SK-N-SH (cell line): ENCODE results near the gene SPACDR. TPM values are rescaled to one million over a fixed set of nuclear protein-coding genes. Genes with fewer than 3 reads are reported as not detected.

Experiments
- CTCF ChIA-PET: fragments of 300-600, 350-600 bp; formaldehyde crosslinking; extraction: SDS; loops from one replicate; lab custom pipeline; 2021; lab: Yijun Ruan, JAX
- POLR2A ChIA-PET: fragments of 350-600 bp; sonication (Branson Sonifier 250); formaldehyde crosslinking; extraction: SDS; loops from one replicate; lab custom pipeline; 2020; ENCODE audit warnings: antibody characterized with exemption, inconsistent platforms; lab: Yijun Ruan, JAX
- DNase-seq: peaks from one replicate; pipeline ENCODE4 v3.0.0; 2012
- H2AFZ ChIP-seq: fragments of 200-600 bp; sonication (generic); 2 replicates; pipeline ENCODE4 v1.8.1; 2016; ENCODE audit warnings: antibody characterized with exemption, mild to moderate bottlenecking, low read depth
- H3F3A ChIP-seq: fragments of 200-600 bp; sonication (generic); replicated peaks from 2 replicates; pipeline ENCODE3; 2016; ENCODE audit warnings: antibody characterized with exemption, mild to moderate bottlenecking; ENCODE audit not compliant: insufficient read depth
- H3K27ac ChIP-seq, 2 experiments: fragments of 200-500 bp in 1 of 2; fragments of 200-600 bp in 1 of 2; sonication (Bioruptor generic) in 1 of 2; sonication (generic), shearing (Covaris generic) in 1 of 2; 2 replicates each; pipeline versions ENCODE4 v1.5.1 to v1.6.1; 2014 to 2016; ENCODE audit warnings: low read depth in 2 of 2, inconsistent platforms in 1 of 2, low read length in 1 of 2, mild to moderate bottlenecking in 1 of 2, mixed read lengths in 1 of 2
- H3K27me3 ChIP-seq: fragments of 200-600 bp; sonication (generic), shearing (Covaris generic); 2 replicates; pipeline ENCODE4 v1.6.1; 2016; ENCODE audit warnings: mixed run types; ENCODE audit not compliant: insufficient read depth
- H3K36me3 ChIP-seq, 2 experiments: fragments of 200-500 bp in 1 of 2; fragments of 200-600 bp in 1 of 2; sonication (Bioruptor generic) in 1 of 2; sonication (generic) in 1 of 2; replicated peaks in 1 of 2; 2 replicates each; pipeline versions ENCODE3 to v1.5.1; 2014 to 2016; ENCODE audit warnings: low read length in 1 of 2, mild to moderate bottlenecking in 1 of 2; ENCODE audit not compliant: insufficient read depth in 2 of 2, control insufficient read depth in 1 of 2
- H3K4me1 ChIP-seq, 2 experiments: fragments of 200-500 bp in 1 of 2; fragments of 200-600 bp in 1 of 2; sonication (Bioruptor generic) in 1 of 2; sonication (generic), shearing (Covaris generic) in 1 of 2; 2 replicates each; pipeline versions ENCODE4 v1.5.1 to v1.6.1; 2014 to 2016; ENCODE audit warnings: low read depth in 1 of 2, low read length in 1 of 2, mixed run types in 1 of 2; ENCODE audit not compliant: insufficient read depth in 2 of 2, control insufficient read depth in 1 of 2
- H3K4me2 ChIP-seq: fragments of 200-600 bp; sonication (generic), shearing (Covaris generic); 2 replicates; pipeline ENCODE4 v1.6.1; 2017; ENCODE audit warnings: mixed run types
- H3K4me3 ChIP-seq, 2 experiments: fragments of 200-500 bp in 1 of 2; fragments of 200-600 bp in 1 of 2; sonication (Bioruptor generic) in 1 of 2; sonication (generic), shearing (Covaris generic) in 1 of 2; 2 replicates each; pipeline versions ENCODE4 v1.5.1 to v1.8.1; 2014 to 2016; ENCODE audit warnings: low read depth in 2 of 2, inconsistent platforms in 1 of 2, low read length in 1 of 2, mild to moderate bottlenecking in 1 of 2, mixed read lengths in 1 of 2, moderate library complexity in 1 of 2
- H3K79me2 ChIP-seq: fragments of 200-600 bp; sonication (generic); 2 replicates; pipeline ENCODE4 v1.8.1; 2017; ENCODE audit warnings: mild to moderate bottlenecking; ENCODE audit not compliant: insufficient read depth
- H3K9ac ChIP-seq: fragments of 200-600 bp; sonication (generic); 2 replicates; pipeline ENCODE4 v1.6.1; 2017; ENCODE audit warnings: mixed run types
- H3K9me2 ChIP-seq: fragments of 200-600 bp; sonication (generic); 2 replicates; pipeline ENCODE4 v1.6.1; 2017; ENCODE audit warnings: mixed run types
- H3K9me3 ChIP-seq: fragments of 200-600 bp; sonication (generic); 2 replicates; pipeline ENCODE4 v1.6.1; 2017; ENCODE audit warnings: mixed run types, mild to moderate bottlenecking, moderate library complexity
- H4K20me1 ChIP-seq: fragments of 200-600 bp; sonication (generic); 2 replicates; pipeline ENCODE4 v1.6.1; 2017; ENCODE audit warnings: mild to moderate bottlenecking, mixed run types; ENCODE audit not compliant: insufficient read depth
- EZH2phosphoT487 ChIP-seq: fragments of 200-600 bp; sonication (generic); IDR thresholded peaks from 2 replicates; pipeline ENCODE4 v1.6.1; 2017; ENCODE audit warnings: low read depth, mixed run types, mild to moderate bottlenecking, antibody characterized with exemption, moderate library complexity, borderline replicate concordance
- FOSL2 ChIP-seq: IDR thresholded peaks from 2 replicates; pipeline ENCODE4 v1.4.0; 2012; ENCODE audit warnings: low read depth, mild to moderate bottlenecking, moderate library complexity, borderline replicate concordance
- GABPA ChIP-seq: IDR thresholded peaks from 2 replicates; pipeline ENCODE4 v1.4.0; 2012; ENCODE audit warnings: low read depth, mild to moderate bottlenecking
- GATA2 ChIP-seq: sonication (generic); formaldehyde crosslinking; IDR thresholded peaks from 2 replicates; pipeline ENCODE4 v1.5.0; 2020; ENCODE audit warnings: mild to moderate bottlenecking, missing genetic modification reagents
- IRF3 ChIP-seq: fragments of 150-350 bp; IDR thresholded peaks from 2 replicates; pipeline ENCODE4 v1.6.1; 2016; ENCODE audit warnings: mild to moderate bottlenecking, low read depth, low read length
- JUND ChIP-seq: IDR thresholded peaks from 2 replicates; pipeline ENCODE4 v1.4.0; 2012
- MAX ChIP-seq: IDR thresholded peaks from 2 replicates; pipeline ENCODE4 v1.4.0; 2012; ENCODE audit warnings: low read depth
- MEF2A ChIP-seq: IDR thresholded peaks from 2 replicates; pipeline ENCODE4 v1.4.0; 2012; ENCODE audit warnings: low read depth, borderline replicate concordance
- MXI1 ChIP-seq: IDR thresholded peaks from 2 replicates; pipeline ENCODE4 v1.6.1; 2012; ENCODE audit warnings: mild to moderate bottlenecking, low read depth, low read length, improper control_type of control experiment
- PBX3 ChIP-seq: IDR thresholded peaks from 2 replicates; pipeline ENCODE4; 2012
- POLR2AphosphoS5 ChIP-seq: IDR thresholded peaks from 2 replicates; pipeline ENCODE4 v1.6.1; 2012; ENCODE audit warnings: low read depth, low read length
- RAD21 ChIP-seq: IDR thresholded peaks from 2 replicates; pipeline ENCODE4 v1.6.1; 2012; ENCODE audit warnings: mild to moderate bottlenecking, low read length
- RCOR1 ChIP-seq: fragments of 150-350 bp; IDR thresholded peaks from 2 replicates; pipeline ENCODE4 v1.6.1; 2017; ENCODE audit warnings: antibody characterized with exemption, low read length
- SMC3 ChIP-seq: IDR thresholded peaks from 2 replicates; pipeline ENCODE4 v1.6.1; 2012; ENCODE audit warnings: low read depth, low read length, improper control_type of control experiment
- USF2 ChIP-seq: fragments of 150-350 bp; IDR thresholded peaks from 2 replicates; pipeline ENCODE4 v1.6.1; 2017; ENCODE audit warnings: antibody characterized with exemption, low read length, low read depth, borderline replicate concordance
- YY1 ChIP-seq: IDR thresholded peaks from 2 replicates; pipeline ENCODE4 v1.4.0; 2012; ENCODE audit warnings: low read depth, mild to moderate bottlenecking
- ZBTB33 ChIP-seq: IDR thresholded peaks from 2 replicates; pipeline ENCODE4 v1.4.0; 2012; ENCODE audit warnings: low read depth, borderline replicate concordance
- WGBS: methylation state at CpG from one replicate; pipeline ENCODE4 v1.1.6; 2017; ENCODE audit warnings: low lambda C conversion rate; 5-methylcytosine and 5-hydroxymethylcytosine counted together
- polyA plus RNA-seq, 3 experiments: library from polyadenylated mRNA; depleted of rRNA; stranded (reverse); fragments of >200 nt; gene quantifications; 2 replicates each; pipeline ENCODE4 v1.2.3, GENCODE V29; 2012

The SPACDR gene
- polyA plus RNA-seq, 1 of the 3 experiments (the other 2 are of a cell fraction): 1.5 TPM

GRCh38 chr7:100426516-100426915 lies 37.5 kb downstream of the SPACDR start:
- Histone ChIP-seq H3K79me2 (peaks cover 19% of the 10 kb centered on the region), H3K27ac (no peak overlapping the region), H3K4me2 (no peak overlapping the region), H3F3A (peaks cover 10% of the 10 kb centered on the region), H3K4me3 (no peak overlapping the region), H4K20me1 (peaks cover 6% of the 10 kb centered on the region), H3K9me2 (no peaks in the 10 kb centered on the region), H3K9ac (no peak overlapping the region), H3K4me1 (peaks cover 10 to 14% of the 10 kb centered on the region in 2 experiments; a peak in 3 of 4 replicates), H3K27me3 (no peaks in the 10 kb centered on the region), H2AFZ (no peak overlapping the region), H3K9me3 (no peaks in the 10 kb centered on the region), H3K36me3 (peaks cover 7% of the 10 kb centered on the region in 2 experiments)
- DNase-seq: no peak
- no peak for TF ChIP-seq MAX
- TF ChIP-seq FOSL2: no peak
- TF ChIP-seq GATA2 (CRISPR knock-in tag): no peak
- TF ChIP-seq SMC3: no peak
- TF ChIP-seq IRF3: no peak
- TF ChIP-seq USF2: no peak
- no peak for TF ChIP-seq MXI1
- TF ChIP-seq MEF2A: no peak
- TF ChIP-seq GABPA: no peak
- TF ChIP-seq JUND: no peak
- TF ChIP-seq RCOR1: no peak
- no peak for TF ChIP-seq ZBTB33
- POLR2A ChIA-PET: no interaction called here
- CTCF ChIA-PET: interaction anchor here (3.4 kb wide), 1 partner anchor 19 kb away, joined by 20 read pairs; no protein-coding TSS in a partner anchor

GRCh38 chr7:100425347-100425746 lies 38.7 kb downstream of the SPACDR start:
- ChIA-PET CTCF (interaction anchor here (1.3 to 3.4 kb wide), 3 partner anchors 18 to 293 kb away, joined by 3 to 20 read pairs (median 5); partner anchors contain the start of gene NYAP1), POLR2A (no interaction called here)
- peaks cover 9% of the 10 kb centered on the region for H3F3A ChIP-seq
- H3K27me3 ChIP-seq: no peaks in the 10 kb centered on the region
- DNase-seq: no peak
- H2AFZ ChIP-seq: no peak overlapping the region
- no peak overlapping the region for H3K9ac ChIP-seq
- no peaks in the 10 kb centered on the region for H3K9me2 ChIP-seq
- peaks cover 7% of the 10 kb centered on the region for H3K79me2 ChIP-seq
- H3K36me3 ChIP-seq: no peaks in the 10 kb centered on the region
- no peak overlapping the region for H3K4me3 ChIP-seq
- H3K27ac ChIP-seq: no peak overlapping the region
- 89% methylated on average over 1 of the region's 1 CpG for WGBS
- peaks cover 0 to 4% of the 10 kb centered on the region in 2 experiments; a peak in 1 of 4 replicates for H3K4me1 ChIP-seq
- TF ChIP-seq EZH2phosphoT487: no peak
- no peak for TF ChIP-seq MAX
- no peak for TF ChIP-seq RAD21
- no peak for TF ChIP-seq YY1
- no peak for TF ChIP-seq PBX3
- no peak for TF ChIP-seq POLR2AphosphoS5
- TF ChIP-seq GABPA: no peak
- H3K4me2 ChIP-seq: no peak overlapping the region
- no peaks in the 10 kb centered on the region for H4K20me1 ChIP-seq
- H3K9me3 ChIP-seq: no peaks in the 10 kb centered on the region
